Neural progenitor cell (in vitro differentiated cells): ENCODE measurements around the gene ACE2.

Experiments
- CTCF ChIP-seq: fragments of 200-600 bp; sonication (generic); IDR thresholded peaks from 2 replicates; pipeline ENCODE4 v1.5.1; 2017; ENCODE audit warnings: antibody characterized with exemption, mild to moderate bottlenecking
- EZH2 ChIP-seq: fragments of 200-600 bp; sonication (generic); IDR thresholded peaks from 2 replicates; pipeline ENCODE4 v1.6.1; 2017; ENCODE audit warnings: antibody characterized with exemption, mild to moderate bottlenecking, moderate library complexity

GRCh38 chrX:15512401-15512965 is 88.3 kb downstream of the ACE2 start:
- TF ChIP-seq EZH2 (no peak), CTCF (no peak)
